NCI-H2029 (cell line): Measurements from ENCODE around the gene TMEM114.

ENCODE experiments used
- DNase-seq: peaks from one replicate; lab custom pipeline; 2025; lab: John Stamatoyannopoulos, UW

The TMEM114 gene

DNA sequence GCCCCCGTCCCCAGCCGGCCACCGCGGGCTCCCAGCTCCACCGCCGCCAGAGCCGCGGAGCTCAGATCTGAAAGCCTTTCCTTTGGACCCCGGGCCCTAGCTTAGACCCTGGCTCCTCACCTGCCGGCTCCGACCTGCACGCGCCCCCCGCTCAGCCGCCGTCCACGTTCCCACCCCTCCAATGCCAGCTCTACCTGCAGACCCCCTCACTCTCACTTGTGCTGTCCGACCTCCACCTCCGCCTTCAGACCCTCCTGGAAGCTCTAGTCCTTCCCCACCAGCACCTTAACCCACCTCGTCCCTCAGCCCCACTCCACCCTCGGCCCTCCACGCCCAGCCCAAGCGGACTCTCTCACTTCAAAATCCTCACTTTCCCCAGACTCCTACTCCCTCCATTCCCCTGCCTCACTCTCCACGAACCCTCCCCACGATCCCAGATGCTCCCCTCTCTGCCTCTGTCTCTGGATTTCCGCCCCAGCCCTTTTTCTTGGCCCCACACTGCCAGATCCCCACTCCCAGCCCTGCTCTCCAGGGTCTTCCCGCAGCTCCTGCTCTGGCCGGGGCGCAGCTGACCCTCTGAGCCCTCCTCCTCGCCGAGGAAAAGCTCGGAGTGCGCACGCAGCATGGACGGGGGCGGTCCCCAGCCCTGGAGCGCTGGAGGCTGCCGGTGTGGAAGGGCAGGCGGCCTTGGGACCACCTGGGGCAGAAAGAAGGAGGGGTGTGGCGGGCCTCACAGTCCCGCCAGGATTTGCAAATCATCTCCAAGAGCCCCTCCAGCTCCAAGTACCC is at the start of gene TMEM114:
TMEM114 (minus strand) TSS at position 612 of the 789 bp plus-strand sequence. CDS start 673 bp downstream, outside the sequence.
- no peak for DNase-seq

DNA sequence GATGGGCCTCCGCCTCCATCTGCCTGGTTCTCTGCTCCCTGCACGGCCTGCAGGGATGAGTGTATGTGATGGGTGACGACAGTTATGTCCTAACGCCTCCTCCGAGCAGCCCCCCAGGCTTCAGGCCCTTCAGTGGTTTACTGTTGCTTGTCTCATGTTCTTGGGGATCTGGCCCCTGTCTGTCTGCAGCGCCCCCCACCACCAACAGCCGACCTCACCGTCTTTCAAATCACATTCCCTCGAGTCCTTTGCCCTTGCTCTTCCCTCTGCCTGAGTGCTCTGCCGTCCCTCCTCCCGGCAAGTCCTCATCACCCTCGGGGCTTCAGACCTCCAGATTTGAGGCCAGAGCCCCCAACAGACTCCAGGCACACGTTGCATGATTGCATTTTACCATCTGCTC is 49.4 kb upstream of the TMEM114 start:
- no peak for DNase-seq

DNA sequence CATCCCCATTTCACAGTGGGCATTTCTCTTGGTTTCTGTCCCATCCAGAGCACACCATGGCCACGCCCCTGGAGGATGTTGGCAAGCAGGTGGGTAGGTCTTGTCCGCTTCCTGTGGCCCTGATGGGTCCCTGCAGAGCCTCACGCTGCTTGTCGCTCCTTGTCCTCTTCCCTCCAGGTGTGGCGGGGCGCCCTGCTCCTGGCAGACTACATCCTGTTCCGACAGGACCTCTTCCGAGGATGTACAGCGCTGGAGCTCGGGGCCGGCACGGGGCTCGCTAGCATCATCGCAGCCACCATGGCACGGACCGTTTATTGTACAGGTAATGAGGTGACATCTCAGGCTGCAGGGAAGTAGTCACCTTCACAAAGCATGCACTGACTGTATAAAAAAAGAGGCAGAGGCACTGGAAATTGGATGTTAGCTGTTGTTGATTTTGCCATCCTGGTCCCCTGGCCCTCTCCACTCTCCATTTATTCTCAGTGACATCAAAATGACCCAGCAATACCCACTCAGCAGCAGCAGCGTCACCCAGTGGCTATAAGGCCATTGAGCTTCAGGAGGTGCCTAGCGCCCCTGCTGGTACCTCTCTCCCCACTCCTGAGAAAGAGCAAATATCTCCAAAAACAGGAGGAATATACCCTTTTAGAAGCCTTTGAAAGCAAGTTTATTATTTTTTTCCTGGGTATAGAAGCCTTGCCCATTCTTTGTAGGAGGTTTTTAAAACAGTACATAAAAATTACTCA is 44.9 kb upstream of the TMEM114 start:
- DNase-seq = no peak

DNA sequence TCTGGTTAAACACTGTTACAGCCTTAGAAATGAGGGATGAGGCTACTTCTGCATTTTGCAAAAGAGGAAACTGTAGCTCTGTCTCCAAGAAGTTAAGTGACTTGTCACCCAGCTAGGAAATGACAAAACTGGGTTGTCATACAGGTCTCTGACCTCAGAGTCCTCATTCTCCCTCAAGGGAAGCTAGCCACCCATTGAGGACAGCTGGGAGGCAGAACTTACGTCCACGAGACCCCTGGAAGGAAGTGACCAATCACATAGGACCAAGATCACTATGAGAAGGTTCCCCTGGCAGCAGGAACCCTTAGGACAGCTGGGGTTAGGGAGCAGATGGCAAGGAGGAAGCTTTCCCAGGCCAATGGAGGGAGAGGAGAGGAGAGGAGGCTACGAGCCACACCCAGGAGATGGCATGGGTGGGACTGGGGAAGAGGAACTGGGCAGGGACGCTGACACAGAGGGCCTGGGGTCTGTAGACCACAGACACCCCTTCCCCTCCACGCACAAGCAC is 42.4 kb upstream of the TMEM114 start:
- DNase-seq = no peak

DNA sequence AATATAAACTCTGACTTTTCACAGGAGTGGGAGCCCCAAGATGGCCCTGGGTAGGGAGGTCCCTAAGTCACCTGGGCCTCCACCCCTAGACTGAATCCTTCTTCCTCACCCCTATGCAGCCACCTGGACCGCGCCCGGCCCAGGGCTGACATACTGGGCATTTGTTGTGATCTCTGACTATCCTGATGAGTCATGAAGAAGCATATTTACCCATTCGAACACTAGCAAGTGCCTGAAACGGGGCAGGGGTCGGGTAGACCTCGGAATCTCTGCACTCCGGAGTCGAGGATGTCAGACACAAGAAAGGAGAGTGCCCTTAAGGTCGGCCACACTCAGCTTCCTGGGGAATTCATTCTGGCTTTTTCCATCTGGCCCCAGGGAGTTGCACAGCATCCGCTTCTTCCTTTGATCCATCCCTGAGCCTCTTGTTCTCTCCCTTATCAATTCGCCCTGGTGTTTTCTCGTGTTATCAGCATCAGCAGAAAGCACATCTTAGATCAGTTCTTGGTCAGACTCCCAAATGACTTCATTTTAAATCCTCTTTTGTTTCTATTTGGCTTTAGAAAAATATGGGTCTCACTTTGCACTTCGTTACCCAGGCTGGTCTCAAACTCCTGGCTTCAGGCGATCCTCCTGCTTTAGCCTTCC is 41.6 kb upstream of the TMEM114 start:
- no peak for DNase-seq

DNA sequence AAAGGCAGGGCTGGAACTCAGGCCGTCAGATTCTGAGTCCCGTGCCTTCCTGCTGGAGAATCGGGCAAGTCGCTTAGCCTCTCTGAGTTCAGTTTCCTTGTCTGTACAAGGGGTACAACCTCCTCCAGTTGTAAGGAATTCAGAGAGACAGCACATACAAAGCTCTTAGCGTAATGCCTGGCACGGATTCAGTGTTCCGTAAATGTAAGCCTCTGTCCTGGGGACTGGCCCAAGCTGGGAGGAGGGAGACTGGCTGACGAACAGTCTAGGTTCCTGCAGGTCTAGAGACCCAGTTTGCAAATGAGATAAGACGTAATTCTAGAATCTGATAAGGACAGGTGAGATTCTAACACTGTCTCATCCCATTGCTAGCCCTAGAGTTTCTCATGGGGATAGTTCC is 41.1 kb upstream of the TMEM114 start:
- no peak for DNase-seq

DNA sequence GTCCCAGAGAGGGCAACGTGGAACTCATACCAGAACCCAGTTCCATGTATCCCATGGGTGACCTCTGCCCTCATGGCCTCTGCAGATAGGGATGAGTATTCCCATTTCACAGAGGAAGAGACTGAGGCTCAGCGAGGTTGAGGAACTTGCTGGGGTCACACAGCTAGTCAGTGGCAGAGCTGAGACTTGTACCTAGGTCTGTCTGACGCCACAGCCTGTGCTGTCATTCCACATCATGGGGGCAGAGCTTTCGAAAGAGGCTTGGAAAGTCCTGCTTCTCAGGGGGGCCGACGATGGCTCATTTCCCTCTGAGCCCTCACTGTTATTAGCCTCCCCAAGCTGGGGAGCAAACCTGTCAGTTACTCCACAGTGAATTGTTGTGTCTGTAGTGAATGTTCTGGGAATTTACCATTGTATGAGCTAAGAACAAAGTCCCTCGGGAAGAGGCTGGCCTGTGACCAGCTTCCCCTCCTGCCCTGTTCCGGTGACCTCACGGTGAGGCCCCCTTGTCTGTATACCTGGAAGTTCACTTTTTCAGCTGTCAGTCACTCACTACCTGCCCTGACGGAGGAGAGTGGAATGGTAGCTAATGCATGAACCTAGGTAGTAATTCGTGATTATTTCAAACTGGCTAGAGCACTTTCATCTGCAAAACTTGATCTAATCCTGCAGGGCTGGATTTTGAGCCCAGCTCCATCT is 40.1 kb upstream of the TMEM114 start:
- no peak for DNase-seq

DNA sequence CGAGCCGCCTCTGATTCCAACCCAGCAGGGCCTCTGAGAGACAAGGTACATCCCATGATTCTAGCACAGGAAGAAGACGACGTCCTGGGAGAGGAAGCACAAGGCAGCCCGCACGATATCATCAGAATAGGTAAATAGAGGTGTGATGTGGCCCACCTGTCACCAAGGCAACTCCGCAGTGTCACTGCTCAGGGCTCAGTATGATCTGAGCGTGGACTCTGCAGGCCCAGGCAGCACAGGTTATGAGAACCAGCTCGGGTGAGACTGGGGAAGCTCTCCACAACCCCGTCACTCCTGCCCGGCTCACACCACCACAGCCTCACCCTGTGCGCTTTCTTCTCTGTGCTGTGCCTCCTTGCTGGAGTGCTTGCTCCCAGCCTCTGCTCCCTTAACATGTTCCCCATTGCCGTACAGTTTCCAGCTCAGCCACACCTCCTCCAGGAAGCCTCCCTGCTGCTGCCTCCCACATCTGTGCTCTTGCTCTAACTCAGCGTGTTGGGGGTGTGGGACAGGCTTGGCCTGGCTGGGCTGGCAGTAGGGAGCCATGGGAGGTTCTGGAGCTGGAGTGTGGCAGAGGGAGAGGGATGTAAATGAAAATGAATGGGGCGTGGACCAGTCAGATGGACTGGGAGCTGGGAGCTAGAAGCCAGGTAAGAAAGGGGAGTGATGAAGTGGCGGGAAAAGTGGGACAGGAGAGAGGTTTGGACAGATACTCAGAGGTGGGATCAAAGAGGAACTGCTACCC is 38.8 kb upstream of the TMEM114 start:
- DNase-seq = no peak

DNA sequence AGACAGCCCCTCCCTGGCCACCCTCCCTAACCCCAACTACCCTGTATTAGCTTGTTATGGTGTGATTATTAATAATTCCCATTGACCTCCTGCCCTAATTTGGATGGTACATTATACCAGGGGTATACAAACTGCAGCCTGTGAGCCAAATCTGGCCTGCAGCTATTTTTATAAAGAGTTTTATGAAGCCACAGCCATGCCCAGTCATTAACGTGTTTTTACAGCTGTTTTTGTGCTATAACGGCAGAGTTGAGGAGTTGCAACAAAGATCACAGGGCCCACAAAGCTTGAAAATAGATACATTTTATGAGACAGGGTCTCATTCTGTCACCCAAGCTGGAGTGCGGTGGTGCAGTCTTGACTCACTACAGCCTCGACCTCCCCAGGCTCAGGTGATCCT is 37.1 kb upstream of the TMEM114 start:
- DNase-seq = no peak

DNA sequence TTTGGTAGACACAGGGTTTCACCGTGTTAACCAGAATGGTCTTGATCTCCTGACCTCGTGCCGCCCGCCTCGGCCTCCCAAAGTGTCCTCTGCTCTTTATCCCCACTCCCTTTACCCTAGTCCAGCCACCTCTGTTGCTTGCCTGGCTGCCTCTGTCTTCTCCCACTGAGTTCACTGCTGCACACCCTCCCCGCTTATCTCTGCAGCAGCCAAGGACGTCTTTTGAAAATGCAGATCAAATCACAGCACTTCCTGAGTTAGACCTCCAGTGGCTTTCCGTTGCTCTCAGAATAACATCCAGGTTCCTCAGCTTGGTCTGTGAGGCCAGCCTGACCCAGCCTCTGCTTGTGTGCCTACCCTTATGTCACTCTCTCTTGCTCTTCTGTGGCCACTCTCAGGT is 36.6 kb upstream of the TMEM114 start:
- no peak for DNase-seq

DNA sequence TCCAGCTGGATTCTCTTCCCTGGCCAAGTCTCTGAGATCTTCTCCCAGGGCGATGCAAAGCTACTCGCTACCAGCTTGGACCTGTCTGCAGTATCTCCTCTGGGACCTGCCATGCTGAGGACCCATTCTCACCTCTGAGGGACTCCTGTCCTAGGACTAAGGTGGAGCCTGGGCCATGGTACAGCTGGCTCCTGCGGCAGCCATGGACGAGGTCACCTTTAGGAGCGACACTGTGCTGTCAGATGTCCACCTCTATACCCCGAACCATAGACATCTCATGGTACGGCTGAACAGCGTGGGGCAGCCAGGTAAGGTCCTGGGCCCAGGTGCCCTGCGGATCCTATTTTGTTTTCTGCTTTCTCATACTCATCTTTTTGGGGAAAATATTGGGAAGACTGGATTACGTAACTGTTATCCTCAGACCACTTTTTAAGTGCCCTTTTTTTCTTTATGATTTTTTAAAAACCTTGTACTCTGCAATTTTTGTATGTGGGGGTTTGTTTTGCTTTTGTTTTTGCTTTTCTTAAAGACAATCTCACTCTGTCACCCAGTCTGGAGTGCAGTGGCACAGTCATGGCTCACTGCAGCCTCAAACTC is 35.3 kb upstream of the TMEM114 start:
- DNase-seq = no peak

DNA sequence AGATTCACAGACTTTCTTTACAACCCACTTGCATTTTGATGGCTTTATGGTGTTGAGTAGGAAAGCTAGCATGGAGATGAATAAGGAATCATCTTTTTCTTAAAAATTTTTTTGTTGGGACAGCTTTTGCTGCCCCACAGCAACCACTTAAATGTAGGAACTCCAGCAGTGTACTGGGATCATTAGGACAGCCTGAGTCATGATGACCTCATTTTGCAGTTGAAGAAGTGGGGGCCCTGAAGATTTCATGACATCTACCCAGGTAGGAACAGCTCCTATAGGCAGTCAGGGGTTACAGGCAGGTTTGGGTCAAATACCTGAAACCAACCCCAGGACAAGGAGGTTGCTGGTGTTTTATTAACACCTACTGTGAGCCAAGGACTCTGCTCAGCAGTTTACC is 33.3 kb upstream of the TMEM114 start:
- DNase-seq = no peak

DNA sequence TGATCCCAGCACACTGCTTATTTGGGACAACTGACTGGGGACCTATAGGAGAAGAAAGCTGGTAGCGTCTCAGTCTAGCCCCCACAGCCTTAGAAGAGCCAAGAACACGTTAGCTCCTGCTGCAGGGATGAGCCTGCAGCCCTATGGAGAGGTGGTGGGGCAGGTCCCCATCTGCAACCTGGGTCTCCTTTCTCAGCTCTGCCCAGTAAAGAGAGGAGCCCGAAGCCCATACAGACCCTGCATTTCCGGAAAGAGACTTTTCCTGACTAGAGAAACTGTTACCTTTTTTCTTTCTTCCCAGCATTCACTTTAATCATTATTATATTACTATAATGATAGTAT is 32.0 kb upstream of the TMEM114 start:
- DNase-seq = no peak

DNA sequence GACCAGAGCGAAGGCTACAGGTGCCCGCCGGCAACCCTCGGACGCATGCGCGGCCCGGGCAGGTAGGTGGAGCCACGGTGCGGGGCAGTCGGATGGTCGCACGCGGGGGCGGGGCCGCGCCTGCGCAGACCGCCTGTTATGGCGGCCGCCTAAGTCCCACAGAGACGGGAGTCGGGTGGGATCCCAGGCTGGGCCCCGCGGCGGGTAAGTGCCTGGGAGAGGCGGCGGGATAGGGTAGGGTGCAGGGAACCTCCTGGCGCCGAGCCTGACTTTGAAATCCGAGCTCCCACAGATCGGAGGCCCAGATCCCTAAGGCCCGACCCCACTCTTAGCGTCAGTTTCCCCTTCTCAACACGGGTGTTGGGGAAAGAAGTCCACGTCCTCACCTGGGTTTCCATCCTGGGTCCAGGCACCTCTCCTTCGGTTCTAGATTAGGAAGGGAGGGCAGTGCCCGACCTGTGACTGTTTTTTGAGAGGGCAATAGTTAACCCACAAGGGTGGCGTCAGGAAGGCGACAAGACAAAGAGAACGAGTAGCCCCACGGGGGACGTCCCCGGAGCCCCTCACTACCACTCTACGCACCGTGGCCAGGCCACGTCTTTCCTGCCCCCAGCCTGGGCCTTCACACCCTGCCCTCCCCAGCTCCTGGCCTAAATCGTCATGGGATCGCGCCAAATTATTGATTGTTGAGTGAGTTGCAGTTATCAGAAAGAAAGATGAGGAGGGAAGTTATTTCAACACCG is 31.4 kb upstream of the TMEM114 start, which contains the start of gene METTL22:
METTL22 (plus strand) TSS at position 127 of the 743 bp plus-strand sequence. CDS start 3,968 bp downstream, outside the sequence.
- peak; percentile 74 for DNase-seq

DNA sequence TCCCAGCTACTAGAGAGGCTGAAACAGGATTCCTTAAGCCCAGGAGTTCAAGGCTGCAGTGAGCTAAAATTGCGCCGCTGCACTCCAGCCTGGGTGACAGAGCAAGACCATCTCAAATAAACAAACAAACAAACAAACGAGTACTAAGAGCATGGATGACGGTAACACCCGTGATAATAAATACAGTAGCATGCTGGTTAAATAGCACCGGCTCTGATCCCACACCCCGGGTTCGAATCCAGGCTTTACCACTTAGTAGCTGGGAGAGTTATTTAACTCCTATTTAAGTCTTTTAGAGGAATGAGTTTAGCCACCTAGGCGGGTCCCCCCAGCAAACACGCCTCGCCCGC is 30.9 kb upstream of the TMEM114 start:
- no peak for DNase-seq

DNA sequence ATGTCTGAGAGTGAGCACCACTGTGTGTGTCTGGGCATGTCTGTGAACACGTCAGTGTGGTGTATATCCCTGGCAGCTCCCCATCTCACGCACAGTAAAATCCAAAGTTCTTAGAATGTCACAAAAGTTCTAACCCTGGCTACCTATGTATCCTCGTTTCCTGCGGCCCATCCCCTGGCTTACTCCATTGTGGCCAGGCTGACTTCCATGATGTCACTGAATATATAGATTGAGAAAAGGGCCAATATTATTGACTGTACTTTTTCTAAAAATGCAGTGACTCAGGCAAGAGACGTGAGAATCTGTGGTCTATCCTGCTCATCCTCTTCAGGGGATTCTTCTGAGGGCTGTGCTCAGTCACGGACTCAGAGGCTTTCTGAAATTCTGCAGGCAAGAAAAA is 30.2 kb upstream of the TMEM114 start:
- no peak for DNase-seq

DNA sequence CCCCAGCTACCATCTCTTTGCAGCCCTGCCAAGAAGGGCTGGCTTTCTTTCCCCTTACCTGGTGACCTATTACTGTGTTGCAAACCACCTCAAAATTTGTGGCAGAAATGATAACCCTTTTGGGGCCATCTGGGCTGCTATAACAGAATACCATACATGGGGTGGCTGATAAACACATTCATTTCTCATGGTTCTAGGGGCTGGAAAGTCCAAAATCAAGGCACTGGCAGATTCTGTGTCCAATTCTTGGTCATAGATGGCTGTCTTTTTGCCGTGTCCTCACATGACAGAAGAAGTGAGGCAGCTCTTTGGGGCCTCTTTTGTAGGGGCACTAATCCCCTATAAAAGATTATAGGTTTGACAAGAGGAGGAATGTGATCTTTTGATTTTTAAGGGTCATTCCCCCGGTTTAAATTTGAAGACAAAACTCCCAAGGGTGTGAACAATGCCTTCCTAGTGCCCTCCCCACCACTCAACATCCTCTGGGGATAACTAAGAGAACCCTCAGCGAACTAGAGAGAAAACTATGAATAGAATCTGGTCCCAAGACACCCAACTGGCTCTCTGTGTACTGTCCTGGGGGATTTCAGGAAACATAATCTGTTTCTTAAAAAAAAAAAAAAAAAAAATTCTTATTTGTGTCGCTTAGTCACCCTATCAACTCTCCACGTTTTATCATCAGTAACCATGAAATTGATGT is 29.5 kb upstream of the TMEM114 start:
- DNase-seq = no peak

DNA sequence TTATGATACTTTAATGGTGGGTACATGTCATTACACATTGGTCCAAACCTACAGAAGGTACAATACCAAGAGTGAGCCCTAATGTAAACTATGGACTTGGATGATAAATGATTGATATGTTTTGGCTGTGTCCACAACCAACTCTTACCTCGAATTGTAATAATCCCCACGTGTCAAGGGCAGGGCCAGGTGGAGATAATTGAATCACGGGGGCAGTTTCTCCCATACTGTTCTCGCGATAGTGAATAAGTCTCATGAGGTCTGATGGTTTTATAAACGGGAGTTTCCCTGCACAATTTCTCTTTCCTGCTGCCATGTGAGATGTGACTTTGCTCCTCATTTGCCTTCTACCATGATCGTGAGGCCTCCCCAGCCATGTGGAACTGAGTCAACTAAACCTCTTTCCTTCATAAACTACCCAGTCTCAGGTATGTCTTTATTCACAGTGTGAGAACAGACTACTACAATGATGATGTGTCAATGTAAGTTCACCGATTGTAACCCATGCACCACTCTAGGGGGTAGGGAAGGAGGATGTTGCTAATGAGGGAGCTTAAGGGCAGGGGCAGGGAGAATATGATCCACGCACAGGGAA is 24.2 kb upstream of the TMEM114 start:
- no peak for DNase-seq

DNA sequence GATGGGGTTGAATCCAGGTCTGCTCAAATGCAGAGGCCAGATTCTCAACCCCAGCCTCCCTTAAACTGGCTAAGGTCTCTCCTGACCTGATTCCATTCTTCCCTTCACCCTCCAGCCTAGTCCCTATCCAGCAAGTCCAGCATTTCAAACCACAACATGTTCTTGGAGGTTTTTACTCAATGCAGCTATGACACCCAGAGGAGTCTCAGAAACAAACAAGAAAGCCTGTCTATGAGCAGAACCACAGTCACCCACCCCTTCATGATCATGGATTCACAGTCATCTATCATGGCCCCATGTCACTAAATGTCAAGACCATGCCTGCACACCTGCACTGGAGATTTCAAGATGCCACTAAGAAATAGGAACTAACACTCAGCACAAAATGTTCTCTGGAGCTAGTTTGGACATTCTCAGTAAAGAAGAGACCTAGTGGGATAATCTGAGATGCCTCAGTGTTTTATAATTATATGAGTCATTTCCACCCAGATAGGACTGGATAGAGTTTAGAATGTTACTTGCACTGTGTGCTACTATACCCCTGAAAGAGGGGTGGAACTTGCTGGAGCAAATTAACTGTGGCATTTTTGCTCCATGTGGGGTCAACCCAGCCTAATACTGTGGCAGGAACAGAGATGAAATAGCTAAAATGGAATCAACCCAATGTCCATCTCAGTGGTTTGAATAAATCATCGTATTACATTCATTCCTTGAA is 21.7 kb upstream of the TMEM114 start:
- no peak for DNase-seq
